CD4-positive, alpha-beta T cell treated with Interleukin-10 for 1 hour (primary cell): Measurements from ENCODE around the gene WIZ.
A peak's percentile ranks its signal among the peaks of the same experiment; 100 is the strongest.
"Not testable (repeated sequence)": the region's sequence is repeated elsewhere in the genome, so short reads cannot be mapped to it uniquely, and the experiment has no call there.

Source experiments
- DNase-seq: peaks from one replicate; pipeline ENCODE4 v3.0.0-alpha.2; 2020

Gene WIZ, protein sequence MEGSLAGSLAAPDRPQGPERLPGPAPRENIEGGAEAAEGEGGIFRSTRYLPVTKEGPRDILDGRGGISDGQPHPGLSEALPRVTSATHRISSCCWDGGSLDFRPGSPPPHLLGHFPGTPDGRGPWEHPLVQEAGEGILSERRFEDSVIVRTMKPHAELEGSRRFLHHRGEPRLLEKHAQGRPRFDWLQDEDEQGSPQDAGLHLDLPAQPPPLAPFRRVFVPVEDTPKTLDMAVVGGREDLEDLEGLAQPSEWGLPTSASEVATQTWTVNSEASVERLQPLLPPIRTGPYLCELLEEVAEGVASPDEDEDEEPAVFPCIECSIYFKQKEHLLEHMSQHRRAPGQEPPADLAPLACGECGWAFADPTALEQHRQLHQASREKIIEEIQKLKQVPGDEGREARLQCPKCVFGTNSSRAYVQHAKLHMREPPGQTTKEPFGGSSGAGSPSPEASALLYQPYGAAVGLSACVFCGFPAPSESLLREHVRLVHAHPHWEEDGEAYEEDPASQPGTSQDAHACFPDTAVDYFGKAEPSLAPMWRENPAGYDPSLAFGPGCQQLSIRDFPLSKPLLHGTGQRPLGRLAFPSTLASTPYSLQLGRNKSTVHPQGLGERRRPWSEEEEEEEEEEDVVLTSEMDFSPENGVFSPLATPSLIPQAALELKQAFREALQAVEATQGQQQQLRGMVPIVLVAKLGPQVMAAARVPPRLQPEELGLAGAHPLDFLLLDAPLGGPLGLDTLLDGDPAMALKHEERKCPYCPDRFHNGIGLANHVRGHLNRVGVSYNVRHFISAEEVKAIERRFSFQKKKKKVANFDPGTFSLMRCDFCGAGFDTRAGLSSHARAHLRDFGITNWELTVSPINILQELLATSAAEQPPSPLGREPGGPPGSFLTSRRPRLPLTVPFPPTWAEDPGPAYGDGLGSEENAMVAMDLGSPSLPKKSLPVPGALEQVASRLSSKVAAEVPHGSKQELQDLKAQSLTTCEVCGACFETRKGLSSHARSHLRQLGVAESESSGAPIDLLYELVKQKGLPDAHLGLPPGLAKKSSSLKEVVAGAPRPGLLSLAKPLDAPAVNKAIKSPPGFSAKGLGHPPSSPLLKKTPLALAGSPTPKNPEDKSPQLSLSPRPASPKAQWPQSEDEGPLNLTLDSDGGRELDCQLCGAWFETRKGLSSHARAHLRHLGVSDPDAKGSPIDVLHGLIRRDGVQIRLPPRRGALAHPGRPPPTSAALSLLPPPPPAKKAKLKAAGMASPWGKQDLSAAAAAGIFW (N-terminal part only)

GRCh38 chr19:15449620-15450527, at the start of gene WIZ:
Gene WIZ (minus strand): TSS chr19:15449956. CDS start chr19:15448307, 1,649 bp downstream.
- peak; percentile 86 for DNase-seq

DNA sequence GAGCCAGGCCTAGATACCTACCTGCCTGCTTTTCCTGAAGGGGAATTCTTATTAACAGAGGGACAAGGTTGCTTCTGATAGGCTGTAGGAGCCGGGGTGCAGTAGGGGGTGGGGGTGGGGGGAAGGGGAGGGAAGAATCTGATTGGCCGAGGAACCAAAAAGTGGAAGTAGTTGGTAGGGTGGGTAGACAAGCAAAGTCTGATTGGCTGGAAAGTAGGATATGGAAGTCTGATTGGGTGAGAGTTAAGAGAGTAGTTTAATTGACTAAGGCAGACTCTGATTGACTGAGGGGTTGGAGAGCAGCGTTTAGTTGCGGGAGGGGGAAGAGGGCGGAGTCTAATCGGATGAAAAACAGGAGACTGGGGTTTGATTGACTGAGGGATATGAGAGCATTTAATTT, 49.2 kb upstream of the WIZ start:
- DNase-seq = no peak

DNA sequence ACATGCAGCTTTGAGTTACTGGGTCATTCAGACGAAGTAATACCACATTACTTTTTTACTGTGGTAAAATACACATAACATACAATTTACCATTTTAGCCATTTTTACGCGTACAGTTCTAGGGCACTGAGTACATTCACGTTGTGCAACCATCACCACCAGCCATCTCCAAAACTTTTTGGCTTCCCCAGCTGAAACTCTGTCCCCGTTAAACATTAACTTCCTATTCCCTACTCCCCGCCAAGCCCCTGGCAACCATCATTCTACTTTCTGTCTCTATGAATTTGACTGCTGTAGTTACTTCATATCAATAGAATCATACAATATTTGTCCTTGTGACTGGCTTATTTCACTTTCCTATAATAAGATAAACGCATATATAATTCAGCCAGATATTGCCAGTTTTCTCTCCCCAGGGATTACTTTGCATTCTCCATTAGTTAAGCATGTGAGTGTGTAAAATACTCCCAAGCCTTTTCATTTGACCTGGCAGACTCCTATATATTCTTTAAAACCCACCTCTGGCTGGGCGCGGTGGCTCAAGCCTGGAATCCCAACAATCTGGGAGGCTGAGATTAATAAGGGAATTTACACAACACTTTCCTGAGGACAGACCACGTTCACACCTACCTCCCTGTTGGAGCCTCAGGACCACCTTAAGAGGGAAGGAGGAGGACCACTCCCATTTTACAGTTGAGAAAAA, 48.6 kb upstream of the WIZ start:
- no peak for DNase-seq

GRCh38 chr19:15495151-15495550, 45.4 kb upstream of the WIZ start:
- DNase-seq = no peak

DNA sequence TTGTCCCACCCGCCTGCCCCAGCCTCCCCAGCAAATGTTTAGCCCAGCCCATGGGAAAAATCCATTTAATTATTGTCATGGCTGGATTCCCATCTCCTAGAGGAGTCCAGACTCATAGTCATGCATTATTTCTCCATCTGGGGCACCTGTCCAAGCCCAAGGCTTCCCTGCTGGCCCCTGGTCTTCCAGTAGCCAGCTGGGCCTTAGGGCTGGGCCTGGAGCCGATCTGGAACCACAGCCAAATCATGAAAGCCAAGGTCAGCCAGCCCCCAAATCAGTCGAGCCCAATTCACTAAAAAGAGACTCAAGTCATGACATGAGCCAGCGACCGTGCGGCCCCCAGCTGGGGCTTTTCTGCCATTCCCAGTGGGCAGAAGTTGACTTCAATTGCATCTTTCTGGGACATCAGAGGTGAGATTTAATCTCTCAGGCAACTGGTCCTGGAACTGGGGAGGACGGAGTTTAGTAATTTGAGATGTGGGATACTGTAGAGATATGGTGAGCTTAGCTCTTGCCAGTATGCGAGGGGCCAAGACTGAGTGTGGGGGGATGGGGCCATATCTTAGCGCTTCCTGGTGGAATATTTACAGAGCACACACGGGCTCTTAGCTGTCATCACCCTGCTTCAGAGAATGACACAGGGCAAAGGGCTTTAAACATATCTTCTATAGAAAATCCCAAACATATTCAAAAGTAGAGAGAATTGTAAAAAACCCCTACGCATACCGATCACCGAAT, 38.9 kb upstream of the WIZ start:
- DNase-seq = no peak

DNA sequence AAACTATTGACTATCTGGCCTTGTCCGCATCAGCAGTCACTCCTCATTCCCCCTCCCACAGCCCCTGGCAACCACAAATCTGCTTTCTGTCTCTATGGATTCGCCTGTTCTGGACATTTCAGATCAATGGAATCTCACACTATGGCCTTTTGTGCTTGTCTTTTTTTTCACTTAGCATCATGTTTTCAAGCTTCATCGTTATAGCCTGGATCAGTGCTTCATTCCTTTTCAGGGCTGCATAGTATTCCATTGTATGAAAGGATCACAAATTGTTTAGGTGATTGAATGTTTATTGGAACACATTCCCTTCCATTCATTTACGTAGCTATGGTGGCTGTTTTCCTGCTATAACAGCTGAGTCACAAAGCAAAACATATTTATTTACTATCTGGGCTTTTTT, 37.3 kb upstream of the WIZ start:
- DNase-seq = no peak

GRCh38 chr19:15485768-15486167, 36.0 kb upstream of the WIZ start:
- not testable (repeated sequence) for DNase-seq

GRCh38 chr19:15480996-15481395, 31.2 kb upstream of the WIZ start:
- DNase-seq = not testable (repeated sequence)

DNA sequence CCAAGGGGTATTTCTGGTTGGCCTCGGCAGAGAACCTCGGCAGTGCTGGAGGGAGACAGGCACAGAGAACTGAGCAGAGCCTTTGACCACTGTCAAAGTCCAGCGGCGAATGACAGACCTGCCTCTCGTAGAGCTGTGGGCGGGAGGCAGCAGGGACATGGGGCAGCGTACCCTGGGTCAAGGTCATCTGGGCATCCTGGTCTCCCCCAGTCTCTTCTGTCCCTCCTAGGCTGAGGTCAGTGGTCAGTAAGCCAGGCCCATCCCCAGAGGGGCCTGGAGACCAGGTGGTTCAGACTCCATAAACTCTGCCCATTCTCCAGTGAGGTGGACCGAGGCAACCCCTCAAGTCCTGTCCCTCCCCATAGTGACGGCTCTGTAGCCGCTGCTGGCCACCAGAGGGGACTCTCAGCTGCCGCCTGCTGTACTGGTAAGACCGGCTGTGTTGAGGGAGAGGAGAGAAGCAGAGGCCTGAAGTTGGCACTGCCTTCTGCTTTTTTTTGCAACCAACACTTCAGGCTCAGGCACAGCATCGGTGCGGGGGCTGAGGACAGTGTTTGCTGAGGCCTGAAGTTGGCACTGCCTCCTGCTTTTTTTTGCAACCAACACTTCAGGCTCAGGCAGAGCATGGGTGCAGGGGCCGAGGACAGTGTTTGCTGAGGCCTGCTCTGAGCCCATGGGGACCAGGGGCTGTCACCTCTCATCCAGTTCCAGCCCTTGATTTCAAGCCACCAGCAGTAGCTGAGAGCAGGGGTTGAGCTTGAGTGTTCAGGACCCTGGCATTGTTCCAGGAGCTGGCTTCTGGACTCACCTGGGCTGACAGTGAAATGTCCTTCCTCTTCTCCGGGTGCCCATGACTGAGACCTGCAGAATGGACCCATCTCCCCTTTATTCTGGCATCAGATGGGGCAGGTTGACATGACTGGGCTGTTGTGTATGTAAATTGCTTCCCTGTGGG, 29.9 kb upstream of the WIZ start, which contains the start of gene PGLYRP2:
Gene PGLYRP2 (minus strand): TSS at position 111 of the 955 bp plus-strand sequence. CDS start 130 bp downstream, outside the sequence.
- no peak for DNase-seq

DNA sequence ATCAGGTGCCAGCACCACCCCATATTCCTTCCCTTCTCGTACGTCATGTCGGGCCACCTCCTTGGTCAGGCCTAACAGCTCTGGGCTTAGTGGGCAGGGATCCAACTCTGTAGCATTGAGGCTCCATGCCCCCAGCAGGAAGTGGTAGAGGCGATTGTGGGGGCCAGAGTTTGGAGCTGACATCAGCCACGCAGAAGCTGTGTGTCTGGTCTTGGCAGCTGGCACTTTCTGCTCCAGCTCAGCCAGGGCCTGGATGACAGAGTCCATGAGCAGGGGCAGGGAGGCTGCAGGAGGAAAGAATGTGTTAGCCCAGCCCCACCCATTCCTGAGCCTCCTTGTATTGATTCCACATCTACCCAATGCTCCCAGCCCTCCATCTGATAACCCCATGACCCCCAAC, 26.6 kb upstream of the WIZ start:
- DNase-seq = no peak

- no peak for DNase-seq
These were observed 25.9 kb upstream of the WIZ start for GRCh38 chr19:15475611-15476010.

DNA sequence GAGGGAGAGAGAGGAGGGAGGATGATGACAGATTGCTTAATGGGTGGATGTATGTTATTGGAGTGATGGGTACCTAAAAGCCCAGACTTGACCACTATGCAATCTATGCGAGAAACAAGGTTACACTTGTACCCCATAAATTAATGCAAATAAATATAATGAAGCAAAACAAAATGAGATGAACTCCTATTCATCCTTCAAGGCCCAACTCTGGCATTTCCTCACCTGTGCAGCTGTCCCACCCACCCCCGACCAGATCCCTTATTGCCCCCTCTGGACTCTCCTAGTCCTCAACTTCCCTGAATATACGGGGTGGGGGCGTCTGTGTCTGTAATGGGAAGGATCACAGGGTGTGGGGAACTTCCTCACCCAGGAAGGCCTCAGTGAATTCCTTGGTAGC, 25.4 kb upstream of the WIZ start:
- DNase-seq = no peak

DNA sequence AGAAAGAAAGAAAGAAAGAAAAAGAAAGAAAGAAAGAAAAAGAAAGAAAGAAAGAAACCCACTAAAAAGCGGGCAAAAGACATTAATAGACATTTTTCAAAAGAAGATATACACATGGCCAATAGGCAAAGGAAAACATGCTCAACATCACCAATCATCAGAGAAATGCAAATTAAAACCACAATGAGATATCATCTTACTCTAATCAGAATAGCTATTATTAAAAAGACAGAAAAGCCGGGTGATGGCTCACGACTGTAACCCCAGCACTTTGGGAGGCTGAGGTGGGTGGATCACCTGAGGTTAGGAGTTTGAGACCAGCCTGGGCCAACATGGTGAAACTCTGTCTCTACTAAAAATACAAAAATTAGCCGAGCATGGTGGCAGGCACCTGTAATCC, 24.1 kb upstream of the WIZ start:
- DNase-seq = not testable (repeated sequence)

- DNase-seq = no peak
These were observed 21.9 kb upstream of the WIZ start for GRCh38 chr19:15471639-15472101.

DNA sequence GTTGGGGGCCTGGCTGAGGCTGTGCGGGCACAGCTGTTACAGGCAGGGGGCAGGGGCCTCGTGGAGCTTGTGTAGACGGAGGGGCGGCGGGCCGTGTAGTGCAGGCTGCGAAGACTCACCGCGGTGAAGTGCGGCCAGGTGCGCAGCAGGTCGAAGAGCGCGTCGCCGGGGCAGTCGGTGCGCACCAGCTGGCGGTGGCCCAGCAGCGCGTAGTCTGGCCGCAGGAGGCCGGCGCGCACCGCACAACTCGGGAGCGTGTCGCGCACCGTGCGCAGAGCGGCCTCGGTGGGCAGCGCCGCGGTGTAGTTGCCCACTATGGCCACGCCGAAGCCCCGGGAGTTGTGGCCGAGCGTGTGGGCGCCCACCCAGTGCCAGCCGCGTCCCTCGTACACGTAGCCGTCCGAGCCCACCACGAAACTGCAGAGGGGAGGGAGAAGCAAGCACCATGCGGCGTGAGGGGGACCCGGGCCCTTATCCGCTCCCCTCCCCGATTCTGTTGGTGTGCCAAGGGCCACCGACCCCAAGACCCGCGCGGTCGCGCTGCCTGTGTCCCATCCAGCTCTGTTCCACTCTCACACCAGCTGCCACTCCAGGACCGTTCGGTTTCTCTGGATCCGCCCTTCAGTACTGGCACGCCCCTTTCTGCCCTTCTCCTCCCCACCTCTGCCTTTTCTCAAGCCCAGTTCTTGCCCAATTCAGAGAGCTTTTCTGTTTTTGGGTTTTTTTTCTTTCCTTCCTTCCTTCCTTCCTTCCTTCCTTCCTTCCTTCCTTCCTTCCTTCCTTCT, 19.9 kb upstream of the WIZ start:
- DNase-seq = peak; percentile 37

DNA sequence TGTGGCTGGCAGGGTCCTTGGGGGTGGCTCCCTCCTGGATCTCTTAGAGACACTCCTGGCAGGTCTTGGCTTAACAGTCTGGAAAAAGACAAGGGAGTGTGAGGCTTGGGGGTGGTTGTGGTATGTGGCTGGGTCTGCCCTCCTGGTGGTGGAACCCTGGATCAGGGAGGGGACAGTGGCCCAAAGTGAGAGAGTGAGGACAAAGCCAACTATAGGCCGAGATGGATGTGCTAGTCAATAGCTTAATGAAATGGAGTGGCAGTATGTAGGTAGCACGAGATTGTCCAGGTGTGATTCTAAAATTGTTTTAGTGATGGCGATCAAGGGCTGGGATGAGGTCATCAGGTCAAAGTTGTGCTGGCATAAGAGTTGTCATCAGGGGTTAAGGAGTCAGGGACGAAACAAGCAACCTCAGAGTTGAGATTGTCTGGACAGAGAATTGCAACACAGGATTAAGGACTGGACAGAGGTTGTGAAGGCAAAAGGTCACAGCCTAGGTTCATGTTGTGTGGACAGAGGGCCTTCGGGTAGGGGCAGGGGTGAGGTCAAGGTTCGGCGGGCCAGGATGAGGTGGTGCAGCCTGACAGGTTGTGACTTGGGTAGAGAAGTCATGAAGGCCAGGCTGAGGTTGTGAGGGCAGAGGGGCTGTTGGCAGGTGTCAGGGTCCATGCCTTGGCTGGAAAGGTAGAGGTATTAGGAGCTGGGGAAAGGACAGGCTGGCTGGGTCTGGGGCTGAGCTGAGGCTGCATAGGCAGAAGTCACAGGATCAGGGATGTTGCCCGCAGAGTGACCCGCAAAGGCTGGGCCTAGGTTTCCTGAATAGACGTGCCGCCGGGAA, 19.1 kb upstream of the WIZ start:
- DNase-seq = no peak

- no peak for DNase-seq
These were observed 18.0 kb upstream of the WIZ start for GRCh38 chr19:15467734-15468214.
